ENCODE data around the gene C16orf74. TPM values are rescaled to one million over a fixed set of nuclear protein-coding genes. Genes with fewer than 3 reads are reported as not detected.

Gene C16orf74
- total RNA-seq, 1 donor from 2014 or later: 2.3 TPM

- DNase-seq: no peak
- TF ChIP-seq CTCF (IDR thresholded peaks at IDR 0.05; ENCODE audit: borderline replicate concordance): no peak
- H3K4me1 ChIP-seq: peaks cover 23% of the 10 kb centered on the region
- no peak overlapping the region for H3K27ac ChIP-seq (replicated peaks)
- intact Hi-C loops (cut with micrococcal nuclease): no loop called here
- no peaks in the 10 kb centered on the region for H3K27me3 ChIP-seq (ENCODE audit: low read depth)
- H3K9me3 ChIP-seq (replicated peaks): no peaks in the 10 kb centered on the region
- peaks cover 80% of the 10 kb centered on the region for H3K36me3 ChIP-seq
- no peak overlapping the region for H3K4me3 ChIP-seq
These were observed 89.0 kb downstream of the C16orf74 start for GRCh38 chr16:85661740-85662481.

GRCh38 chr16:85660843-85661739 is 89.8 kb downstream of the C16orf74 start:
- Histone ChIP-seq H3K27ac (replicated peaks) (no peak overlapping the region), H3K9me3 (replicated peaks) (no peaks in the 10 kb centered on the region), H3K36me3 (peaks cover 80% of the 10 kb centered on the region), H3K4me1 (peaks cover 23% of the 10 kb centered on the region), H3K27me3 (ENCODE audit: low read depth) (no peaks in the 10 kb centered on the region), H3K4me3 (no peak overlapping the region)
- intact Hi-C loops (cut with micrococcal nuclease): no loop called here
- no peak for DNase-seq
- no peak for TF ChIP-seq CTCF (IDR thresholded peaks at IDR 0.05; ENCODE audit: borderline replicate concordance)

GRCh38 chr16:85659805-85660511 is 90.9 kb downstream of the C16orf74 start:
- Histone ChIP-seq H3K4me1 (peaks cover 23% of the 10 kb centered on the region), H3K27me3 (ENCODE audit: low read depth) (no peaks in the 10 kb centered on the region), H3K4me3 (no peak overlapping the region), H3K27ac (replicated peaks) (peak overlapping the region; percentile 73), H3K9me3 (replicated peaks) (no peaks in the 10 kb centered on the region), H3K36me3 (peaks cover 80% of the 10 kb centered on the region)
- intact Hi-C loops (cut with micrococcal nuclease): no loop called here
- DNase-seq: peak; percentile 77
- peak; percentile 94 for TF ChIP-seq CTCF (IDR thresholded peaks at IDR 0.05; ENCODE audit: borderline replicate concordance)

- Histone ChIP-seq H3K27ac (replicated peaks) (peak overlapping the region; percentile 73), H3K4me1 (peaks cover 23% of the 10 kb centered on the region), H3K36me3 (peaks cover 79% of the 10 kb centered on the region), H3K9me3 (replicated peaks) (no peaks in the 10 kb centered on the region), H3K27me3 (ENCODE audit: low read depth) (no peaks in the 10 kb centered on the region), H3K4me3 (no peak overlapping the region)
- DNase-seq: peak; percentile 12
- TF ChIP-seq CTCF (IDR thresholded peaks at IDR 0.05; ENCODE audit: borderline replicate concordance): no peak
- intact Hi-C loops (cut with micrococcal nuclease): no loop called here
These were observed 91.6 kb downstream of the C16orf74 start for GRCh38 chr16:85659336-85659735.
